ENCODE results near the gene EDN2. TPM values are rescaled to one million over a fixed set of nuclear protein-coding genes. Genes with fewer than 3 reads are reported as not detected.

EDN2 gene
- total RNA-seq, 1 donor from 2014 or later, result not detected

- Mint-ChIP-seq H3K4me1 (ENCODE audit: low read depth, unreplicated experiment) (peaks cover 18% of the 10 kb centered on the region), H3K27me3 (ENCODE audit: unreplicated experiment) (peaks cover 12% of the 10 kb centered on the region), H3K9me3 (ENCODE audit: unreplicated experiment) (peaks cover 2% of the 10 kb centered on the region), H3K27ac (ENCODE audit: unreplicated experiment) (no peak overlapping the region), H3K4me3 (ENCODE audit: unreplicated experiment) (no peak overlapping the region), H3K36me3 (ENCODE audit: unreplicated experiment) (no peaks in the 10 kb centered on the region)
- no peak for DNase-seq
- TF ChIP-seq, protein P1, sequence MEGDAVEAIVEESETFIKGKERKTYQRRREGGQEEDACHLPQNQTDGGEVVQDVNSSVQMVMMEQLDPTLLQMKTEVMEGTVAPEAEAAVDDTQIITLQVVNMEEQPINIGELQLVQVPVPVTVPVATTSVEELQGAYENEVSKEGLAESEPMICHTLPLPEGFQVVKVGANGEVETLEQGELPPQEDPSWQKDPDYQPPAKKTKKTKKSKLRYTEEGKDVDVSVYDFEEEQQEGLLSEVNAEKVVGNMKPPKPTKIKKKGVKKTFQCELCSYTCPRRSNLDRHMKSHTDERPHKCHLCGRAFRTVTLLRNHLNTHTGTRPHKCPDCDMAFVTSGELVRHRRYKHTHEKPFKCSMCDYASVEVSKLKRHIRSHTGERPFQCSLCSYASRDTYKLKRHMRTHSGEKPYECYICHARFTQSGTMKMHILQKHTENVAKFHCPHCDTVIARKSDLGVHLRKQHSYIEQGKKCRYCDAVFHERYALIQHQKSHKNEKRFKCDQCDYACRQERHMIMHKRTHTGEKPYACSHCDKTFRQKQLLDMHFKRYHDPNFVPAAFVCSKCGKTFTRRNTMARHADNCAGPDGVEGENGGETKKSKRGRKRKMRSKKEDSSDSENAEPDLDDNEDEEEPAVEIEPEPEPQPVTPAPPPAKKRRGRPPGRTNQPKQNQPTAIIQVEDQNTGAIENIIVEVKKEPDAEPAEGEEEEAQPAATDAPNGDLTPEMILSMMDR (IDR thresholded peaks at IDR 0.05; ENCODE audit: partially characterized antibody, unreplicated experiment), result no peak
Observed at GRCh38 chr1:41483960-41484401, 502 bp downstream of the EDN2 start.

GRCh38 chr1:41483001-41483850, 1.3 kb downstream of the EDN2 start:
- peaks cover 16% of the 10 kb centered on the region for H3K4me1 Mint-ChIP-seq (ENCODE audit: low read depth, unreplicated experiment)
- no peak for DNase-seq
- peaks cover 12% of the 10 kb centered on the region for H3K27me3 Mint-ChIP-seq (ENCODE audit: unreplicated experiment)
- H3K27ac Mint-ChIP-seq (ENCODE audit: unreplicated experiment), result peak overlapping the region; percentile 40
- H3K36me3 Mint-ChIP-seq (ENCODE audit: unreplicated experiment), result no peaks in the 10 kb centered on the region
- H3K4me3 Mint-ChIP-seq (ENCODE audit: unreplicated experiment), result no peak overlapping the region
- peaks cover 2% of the 10 kb centered on the region for H3K9me3 Mint-ChIP-seq (ENCODE audit: unreplicated experiment)
- TF ChIP-seq, protein P1 (IDR thresholded peaks at IDR 0.05; ENCODE audit: partially characterized antibody, unreplicated experiment), result no peak

DNA sequence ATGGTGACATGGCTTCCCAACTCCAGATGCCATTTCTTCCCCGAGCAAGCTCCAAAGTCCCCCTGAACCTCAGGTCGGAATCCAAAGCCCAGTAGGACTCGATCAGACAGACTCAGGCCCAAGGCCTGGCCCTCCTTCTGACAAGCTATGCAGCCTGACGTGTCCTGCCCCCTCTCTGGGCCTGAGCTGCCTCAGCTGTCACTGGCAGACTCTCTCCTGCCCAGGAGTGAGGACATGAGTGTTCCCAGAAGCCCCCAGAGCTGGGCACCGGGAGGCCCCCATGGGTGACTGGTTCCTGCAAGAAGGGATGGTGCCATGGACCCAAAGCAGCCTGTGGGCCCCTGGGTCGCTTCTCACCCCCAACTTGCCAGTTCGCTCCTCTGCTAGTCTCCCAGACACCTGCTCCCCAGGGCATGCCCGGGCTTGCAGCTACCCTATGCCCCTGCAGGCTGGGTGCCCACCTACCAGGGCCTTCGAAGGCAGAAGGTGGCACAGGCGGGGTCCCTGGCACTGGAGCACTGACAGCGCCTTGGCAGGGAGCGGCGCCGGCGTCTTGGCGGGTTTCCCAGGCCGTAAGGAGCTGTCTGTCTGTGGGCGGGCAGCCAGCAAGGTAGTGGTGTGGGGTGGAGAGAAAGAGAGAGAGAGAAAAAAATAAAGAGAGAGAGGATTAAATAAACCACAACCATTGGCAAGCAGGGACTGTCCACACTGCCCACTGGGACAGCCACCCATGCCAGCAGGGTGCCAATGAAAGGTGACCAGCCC, 2.3 kb downstream of the EDN2 start:
- H3K36me3 Mint-ChIP-seq (ENCODE audit: unreplicated experiment), result no peaks in the 10 kb centered on the region

DNA sequence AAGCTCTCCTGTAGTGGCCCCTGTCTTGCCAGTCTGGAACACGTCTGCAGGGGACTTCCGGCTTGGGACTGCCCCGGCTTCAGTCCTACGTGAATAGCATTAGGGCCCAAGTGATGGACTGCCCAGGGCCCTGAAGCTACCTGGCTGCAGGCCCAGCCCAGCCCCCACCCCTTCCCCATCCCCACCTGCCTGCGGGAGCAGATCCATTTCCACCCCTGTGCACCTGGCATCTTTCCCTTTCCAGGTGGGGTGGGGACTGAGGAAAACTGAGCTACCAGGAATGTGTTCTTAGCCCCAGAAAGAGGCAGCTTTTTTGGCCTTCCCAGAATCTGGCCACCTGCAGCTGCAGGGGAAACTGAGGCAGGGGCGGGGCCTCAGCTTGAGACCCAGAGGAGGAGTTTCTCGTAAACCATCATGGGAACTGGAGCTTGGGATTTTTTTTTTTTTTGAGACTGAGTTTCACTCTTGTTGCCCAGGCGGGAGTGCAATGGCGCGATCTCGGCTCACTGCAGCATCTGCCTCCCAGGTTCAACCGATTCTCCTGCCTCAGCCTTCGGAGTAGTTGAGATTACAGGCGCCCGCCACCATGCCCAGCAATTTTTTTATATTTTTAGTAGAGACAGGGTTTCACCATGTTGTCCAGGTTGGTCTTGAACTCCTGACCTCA, 3.2 kb downstream of the EDN2 start:
- Mint-ChIP-seq H3K4me3 (ENCODE audit: unreplicated experiment) (no peak overlapping the region), H3K9me3 (ENCODE audit: unreplicated experiment) (peaks cover 3% of the 10 kb centered on the region), H3K27ac (ENCODE audit: unreplicated experiment) (no peak overlapping the region), H3K27me3 (ENCODE audit: unreplicated experiment) (peaks cover 9% of the 10 kb centered on the region), H3K36me3 (ENCODE audit: unreplicated experiment) (no peaks in the 10 kb centered on the region), H3K4me1 (ENCODE audit: low read depth, unreplicated experiment) (peaks cover 6% of the 10 kb centered on the region)
- TF ChIP-seq, protein P1 (IDR thresholded peaks at IDR 0.05; ENCODE audit: partially characterized antibody, unreplicated experiment), result no peak
- DNase-seq, result no peak

More for the DNA sequence above, 2.3 kb downstream of the EDN2 start:
- no peak for DNase-seq
- Mint-ChIP-seq H3K27ac (ENCODE audit: unreplicated experiment) (no peak overlapping the region), H3K9me3 (ENCODE audit: unreplicated experiment) (peaks cover 5% of the 10 kb centered on the region), H3K4me1 (ENCODE audit: low read depth, unreplicated experiment) (peaks cover 12% of the 10 kb centered on the region), H3K27me3 (ENCODE audit: unreplicated experiment) (peaks cover 12% of the 10 kb centered on the region), H3K4me3 (ENCODE audit: unreplicated experiment) (no peak overlapping the region)
- TF ChIP-seq, protein P1 (IDR thresholded peaks at IDR 0.05; ENCODE audit: partially characterized antibody, unreplicated experiment), result no peak
